Activated T-helper 9 cell treated with anti-CD3 and anti-CD28 coated beads, Interleukin-2, amount 50 U/mL, for 16 hours (primary cell): ENCODE measurements around the gene SPOP.

Source experiments
- DNase-seq: peaks from one replicate; pipeline ENCODE4 v3.0.0-alpha.2; 2020; ENCODE audit warnings: low read depth

The SPOP gene

DNA sequence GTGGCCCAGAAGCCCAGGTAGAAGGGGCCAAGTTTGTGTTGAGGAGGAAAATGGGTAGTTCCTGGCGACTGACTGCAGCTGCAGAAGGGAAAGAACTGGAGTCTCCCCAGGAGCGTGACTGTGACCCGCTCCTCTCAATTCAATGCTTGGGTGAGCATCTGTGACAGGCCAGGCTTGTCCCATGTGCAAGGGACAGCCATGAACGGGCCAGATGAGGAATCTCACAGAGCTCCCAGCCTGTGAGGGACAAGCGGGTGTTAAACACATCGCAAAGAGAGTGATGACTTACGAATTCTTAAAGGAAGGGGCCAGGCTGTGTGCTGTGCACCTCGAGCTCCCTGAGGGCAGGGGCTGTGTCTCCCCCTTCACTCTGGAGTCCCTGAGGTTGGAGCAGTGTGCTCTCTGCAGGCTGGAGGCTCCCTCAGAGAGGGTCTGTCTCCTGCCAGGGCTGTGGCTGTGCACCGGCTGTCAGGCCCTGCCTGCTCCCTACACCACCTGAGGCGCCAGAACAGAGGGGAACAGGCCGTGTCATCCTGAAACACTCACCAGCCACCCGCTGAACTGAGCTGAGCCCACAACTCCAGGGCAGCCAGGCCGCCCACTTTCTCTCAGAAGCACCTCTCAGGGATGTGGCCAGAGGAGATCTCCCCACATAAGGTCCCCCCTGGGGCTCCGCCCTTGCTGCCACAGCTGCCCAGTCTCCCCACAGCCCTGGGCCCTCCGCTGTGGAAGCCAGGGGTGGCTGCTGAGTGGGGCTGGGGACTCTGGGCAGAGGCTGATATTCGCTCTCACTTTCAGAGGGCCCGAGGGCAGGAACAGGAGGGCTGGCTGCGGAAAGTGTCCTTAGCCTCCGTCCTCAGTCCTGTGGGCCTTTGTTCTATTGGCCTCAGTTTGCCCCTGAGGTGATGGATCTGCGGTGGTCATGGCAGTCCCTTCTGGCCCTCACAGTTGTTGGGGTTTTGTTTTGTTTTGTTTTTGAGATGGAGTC, 127.9 kb downstream of the SPOP start:
- no peak for DNase-seq

GRCh38 chr17:49549311-49549605, 128.6 kb downstream of the SPOP start:
- no peak for DNase-seq
